ENCODE measurements around the gene SLC12A7. TPM values are rescaled to one million over a fixed set of nuclear protein-coding genes. Genes with fewer than 3 reads are reported as not detected.

The SLC12A7 gene
- total and polyA plus RNA-seq, 9 of the 15 experiments (the other 6 are each of a cell fraction or from before 2014, with no cell fraction given) = 0.01 to 3.1 (median 0.56) TPM

DNA sequence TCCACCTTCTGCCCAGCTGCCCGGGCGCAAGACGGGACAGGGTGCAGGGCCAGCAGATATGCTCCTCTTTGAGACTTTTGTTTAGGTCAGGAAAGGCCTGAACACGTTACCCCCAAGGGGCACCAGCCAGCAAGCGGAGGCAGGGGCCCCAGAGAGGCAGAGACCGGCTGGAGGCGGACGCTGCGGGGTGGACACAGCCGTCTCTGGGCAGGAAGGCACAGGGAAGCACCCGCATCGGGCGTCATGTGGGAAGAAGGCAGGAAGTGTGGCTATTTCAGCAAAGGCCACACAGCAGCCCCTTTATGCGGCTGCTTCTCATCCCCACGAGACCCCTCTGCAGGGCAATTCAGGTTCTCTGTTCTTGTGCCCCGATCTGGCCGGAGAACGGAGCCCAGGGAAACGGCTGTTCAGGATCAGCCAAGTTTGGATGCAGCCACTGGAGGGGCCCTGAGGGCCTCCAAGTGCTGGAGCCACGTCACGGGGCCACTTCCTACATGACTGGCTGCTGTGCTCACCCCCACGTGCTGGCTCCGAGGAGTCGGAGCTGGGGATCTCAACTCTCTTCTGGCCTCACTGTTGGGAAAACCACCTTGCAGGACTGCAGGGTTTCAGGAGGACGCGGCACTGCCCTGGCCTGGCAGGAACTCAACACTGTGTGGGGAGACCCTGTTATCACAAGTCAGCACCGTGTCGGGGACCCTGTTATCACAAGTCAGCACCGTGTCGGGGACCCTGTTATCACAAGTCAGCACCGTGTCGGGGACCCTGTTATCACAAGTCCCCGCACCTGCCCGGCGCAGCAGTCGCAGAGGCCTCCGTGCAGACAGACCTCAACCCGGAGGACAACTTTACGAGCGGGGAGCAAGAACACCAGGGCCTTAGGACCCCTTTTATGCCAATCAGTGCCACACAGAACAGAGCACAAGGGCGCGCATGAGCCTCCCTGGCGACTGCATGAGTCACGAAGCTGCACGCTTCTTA lies 44.4 kb downstream of the SLC12A7 start (continued):
- TF ChIP-seq, protein P1, sequence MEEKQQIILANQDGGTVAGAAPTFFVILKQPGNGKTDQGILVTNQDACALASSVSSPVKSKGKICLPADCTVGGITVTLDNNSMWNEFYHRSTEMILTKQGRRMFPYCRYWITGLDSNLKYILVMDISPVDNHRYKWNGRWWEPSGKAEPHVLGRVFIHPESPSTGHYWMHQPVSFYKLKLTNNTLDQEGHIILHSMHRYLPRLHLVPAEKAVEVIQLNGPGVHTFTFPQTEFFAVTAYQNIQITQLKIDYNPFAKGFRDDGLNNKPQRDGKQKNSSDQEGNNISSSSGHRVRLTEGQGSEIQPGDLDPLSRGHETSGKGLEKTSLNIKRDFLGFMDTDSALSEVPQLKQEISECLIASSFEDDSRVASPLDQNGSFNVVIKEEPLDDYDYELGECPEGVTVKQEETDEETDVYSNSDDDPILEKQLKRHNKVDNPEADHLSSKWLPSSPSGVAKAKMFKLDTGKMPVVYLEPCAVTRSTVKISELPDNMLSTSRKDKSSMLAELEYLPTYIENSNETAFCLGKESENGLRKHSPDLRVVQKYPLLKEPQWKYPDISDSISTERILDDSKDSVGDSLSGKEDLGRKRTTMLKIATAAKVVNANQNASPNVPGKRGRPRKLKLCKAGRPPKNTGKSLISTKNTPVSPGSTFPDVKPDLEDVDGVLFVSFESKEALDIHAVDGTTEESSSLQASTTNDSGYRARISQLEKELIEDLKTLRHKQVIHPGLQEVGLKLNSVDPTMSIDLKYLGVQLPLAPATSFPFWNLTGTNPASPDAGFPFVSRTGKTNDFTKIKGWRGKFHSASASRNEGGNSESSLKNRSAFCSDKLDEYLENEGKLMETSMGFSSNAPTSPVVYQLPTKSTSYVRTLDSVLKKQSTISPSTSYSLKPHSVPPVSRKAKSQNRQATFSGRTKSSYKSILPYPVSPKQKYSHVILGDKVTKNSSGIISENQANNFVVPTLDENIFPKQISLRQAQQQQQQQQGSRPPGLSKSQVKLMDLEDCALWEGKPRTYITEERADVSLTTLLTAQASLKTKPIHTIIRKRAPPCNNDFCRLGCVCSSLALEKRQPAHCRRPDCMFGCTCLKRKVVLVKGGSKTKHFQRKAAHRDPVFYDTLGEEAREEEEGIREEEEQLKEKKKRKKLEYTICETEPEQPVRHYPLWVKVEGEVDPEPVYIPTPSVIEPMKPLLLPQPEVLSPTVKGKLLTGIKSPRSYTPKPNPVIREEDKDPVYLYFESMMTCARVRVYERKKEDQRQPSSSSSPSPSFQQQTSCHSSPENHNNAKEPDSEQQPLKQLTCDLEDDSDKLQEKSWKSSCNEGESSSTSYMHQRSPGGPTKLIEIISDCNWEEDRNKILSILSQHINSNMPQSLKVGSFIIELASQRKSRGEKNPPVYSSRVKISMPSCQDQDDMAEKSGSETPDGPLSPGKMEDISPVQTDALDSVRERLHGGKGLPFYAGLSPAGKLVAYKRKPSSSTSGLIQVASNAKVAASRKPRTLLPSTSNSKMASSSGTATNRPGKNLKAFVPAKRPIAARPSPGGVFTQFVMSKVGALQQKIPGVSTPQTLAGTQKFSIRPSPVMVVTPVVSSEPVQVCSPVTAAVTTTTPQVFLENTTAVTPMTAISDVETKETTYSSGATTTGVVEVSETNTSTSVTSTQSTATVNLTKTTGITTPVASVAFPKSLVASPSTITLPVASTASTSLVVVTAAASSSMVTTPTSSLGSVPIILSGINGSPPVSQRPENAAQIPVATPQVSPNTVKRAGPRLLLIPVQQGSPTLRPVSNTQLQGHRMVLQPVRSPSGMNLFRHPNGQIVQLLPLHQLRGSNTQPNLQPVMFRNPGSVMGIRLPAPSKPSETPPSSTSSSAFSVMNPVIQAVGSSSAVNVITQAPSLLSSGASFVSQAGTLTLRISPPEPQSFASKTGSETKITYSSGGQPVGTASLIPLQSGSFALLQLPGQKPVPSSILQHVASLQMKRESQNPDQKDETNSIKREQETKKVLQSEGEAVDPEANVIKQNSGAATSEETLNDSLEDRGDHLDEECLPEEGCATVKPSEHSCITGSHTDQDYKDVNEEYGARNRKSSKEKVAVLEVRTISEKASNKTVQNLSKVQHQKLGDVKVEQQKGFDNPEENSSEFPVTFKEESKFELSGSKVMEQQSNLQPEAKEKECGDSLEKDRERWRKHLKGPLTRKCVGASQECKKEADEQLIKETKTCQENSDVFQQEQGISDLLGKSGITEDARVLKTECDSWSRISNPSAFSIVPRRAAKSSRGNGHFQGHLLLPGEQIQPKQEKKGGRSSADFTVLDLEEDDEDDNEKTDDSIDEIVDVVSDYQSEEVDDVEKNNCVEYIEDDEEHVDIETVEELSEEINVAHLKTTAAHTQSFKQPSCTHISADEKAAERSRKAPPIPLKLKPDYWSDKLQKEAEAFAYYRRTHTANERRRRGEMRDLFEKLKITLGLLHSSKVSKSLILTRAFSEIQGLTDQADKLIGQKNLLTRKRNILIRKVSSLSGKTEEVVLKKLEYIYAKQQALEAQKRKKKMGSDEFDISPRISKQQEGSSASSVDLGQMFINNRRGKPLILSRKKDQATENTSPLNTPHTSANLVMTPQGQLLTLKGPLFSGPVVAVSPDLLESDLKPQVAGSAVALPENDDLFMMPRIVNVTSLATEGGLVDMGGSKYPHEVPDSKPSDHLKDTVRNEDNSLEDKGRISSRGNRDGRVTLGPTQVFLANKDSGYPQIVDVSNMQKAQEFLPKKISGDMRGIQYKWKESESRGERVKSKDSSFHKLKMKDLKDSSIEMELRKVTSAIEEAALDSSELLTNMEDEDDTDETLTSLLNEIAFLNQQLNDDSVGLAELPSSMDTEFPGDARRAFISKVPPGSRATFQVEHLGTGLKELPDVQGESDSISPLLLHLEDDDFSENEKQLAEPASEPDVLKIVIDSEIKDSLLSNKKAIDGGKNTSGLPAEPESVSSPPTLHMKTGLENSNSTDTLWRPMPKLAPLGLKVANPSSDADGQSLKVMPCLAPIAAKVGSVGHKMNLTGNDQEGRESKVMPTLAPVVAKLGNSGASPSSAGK (IDR thresholded peaks at IDR 0.05) = peak; percentile 48
- TF ChIP-seq, protein P2, sequence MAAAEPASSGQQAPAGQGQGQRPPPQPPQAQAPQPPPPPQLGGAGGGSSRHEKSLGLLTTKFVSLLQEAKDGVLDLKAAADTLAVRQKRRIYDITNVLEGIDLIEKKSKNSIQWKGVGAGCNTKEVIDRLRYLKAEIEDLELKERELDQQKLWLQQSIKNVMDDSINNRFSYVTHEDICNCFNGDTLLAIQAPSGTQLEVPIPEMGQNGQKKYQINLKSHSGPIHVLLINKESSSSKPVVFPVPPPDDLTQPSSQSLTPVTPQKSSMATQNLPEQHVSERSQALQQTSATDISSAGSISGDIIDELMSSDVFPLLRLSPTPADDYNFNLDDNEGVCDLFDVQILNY (CRISPR knock-in tag; IDR thresholded peaks at IDR 0.05) = no peak
- TF ChIP-seq, protein P3, sequence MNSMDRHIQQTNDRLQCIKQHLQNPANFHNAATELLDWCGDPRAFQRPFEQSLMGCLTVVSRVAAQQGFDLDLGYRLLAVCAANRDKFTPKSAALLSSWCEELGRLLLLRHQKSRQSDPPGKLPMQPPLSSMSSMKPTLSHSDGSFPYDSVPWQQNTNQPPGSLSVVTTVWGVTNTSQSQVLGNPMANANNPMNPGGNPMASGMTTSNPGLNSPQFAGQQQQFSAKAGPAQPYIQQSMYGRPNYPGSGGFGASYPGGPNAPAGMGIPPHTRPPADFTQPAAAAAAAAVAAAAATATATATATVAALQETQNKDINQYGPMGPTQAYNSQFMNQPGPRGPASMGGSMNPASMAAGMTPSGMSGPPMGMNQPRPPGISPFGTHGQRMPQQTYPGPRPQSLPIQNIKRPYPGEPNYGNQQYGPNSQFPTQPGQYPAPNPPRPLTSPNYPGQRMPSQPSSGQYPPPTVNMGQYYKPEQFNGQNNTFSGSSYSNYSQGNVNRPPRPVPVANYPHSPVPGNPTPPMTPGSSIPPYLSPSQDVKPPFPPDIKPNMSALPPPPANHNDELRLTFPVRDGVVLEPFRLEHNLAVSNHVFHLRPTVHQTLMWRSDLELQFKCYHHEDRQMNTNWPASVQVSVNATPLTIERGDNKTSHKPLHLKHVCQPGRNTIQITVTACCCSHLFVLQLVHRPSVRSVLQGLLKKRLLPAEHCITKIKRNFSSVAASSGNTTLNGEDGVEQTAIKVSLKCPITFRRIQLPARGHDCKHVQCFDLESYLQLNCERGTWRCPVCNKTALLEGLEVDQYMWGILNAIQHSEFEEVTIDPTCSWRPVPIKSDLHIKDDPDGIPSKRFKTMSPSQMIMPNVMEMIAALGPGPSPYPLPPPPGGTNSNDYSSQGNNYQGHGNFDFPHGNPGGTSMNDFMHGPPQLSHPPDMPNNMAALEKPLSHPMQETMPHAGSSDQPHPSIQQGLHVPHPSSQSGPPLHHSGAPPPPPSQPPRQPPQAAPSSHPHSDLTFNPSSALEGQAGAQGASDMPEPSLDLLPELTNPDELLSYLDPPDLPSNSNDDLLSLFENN (IDR thresholded peaks at IDR 0.05; ENCODE audit: low read depth in 2 of 2, low read length in 2 of 2) = peak in 1 of 2 experiments; percentile 85; a peak in 2 of 4 replicates
- TF ChIP-seq ZKSCAN1 (IDR thresholded peaks at IDR 0.05; ENCODE audit: low read depth, low read length) = 0 out of 2 replicates have a peak, but pooled peaks have one; percentile 13
- TF ChIP-seq HNRNPK (IDR thresholded peaks at IDR 0.05; ENCODE audit: low read depth, low read length, poor library complexity, severe bottlenecking) = no peak
- TF ChIP-seq ZNF668 (CRISPR knock-in tag; IDR thresholded peaks at IDR 0.05) = 0 out of 2 replicates have a peak, but pooled peaks have one; percentile 13
- TF ChIP-seq TFAM (CRISPR knock-in tag; conservative IDR thresholded peaks at IDR 0.05) = no peak
- TF ChIP-seq CBFA2T3 (IDR thresholded peaks at IDR 0.05) = peak; percentile 99

All from K562 (cell line).